ENCODE measurements around the gene AKR1B1. TPM values are rescaled to one million over a fixed set of nuclear protein-coding genes. Genes with fewer than 3 reads are reported as not detected.

AKR1B1 gene
- total and polyA plus RNA-seq, 2 of the 4 experiments (the other 2 are of a cell fraction), result 90.9 to 201 TPM

GRCh38 chr7:134463751-134464150 is 4.9 kb upstream of the AKR1B1 start:
- Histone ChIP-seq H2AK9ac (replicated peaks; ENCODE audit: low read depth, low read length, poor library complexity) (no peak overlapping the region), H3K18ac (ENCODE audit: low read depth, low read length) (no peak overlapping the region), H3K4me2 (ENCODE audit: low read depth, low read length) (no peak overlapping the region), H3K9me3 (ENCODE audit: control insufficient read depth, insufficient read depth, low read length) (peaks cover 8% of the 10 kb centered on the region), H2BK5ac (ENCODE audit: low read depth, low read length, poor library complexity, severe bottlenecking) (no peak overlapping the region), H3K4me3 (ENCODE audit: insufficient read depth, low read depth, low read length) (no peak overlapping the region), H3K4ac (ENCODE audit: low read depth, low read length) (no peak overlapping the region), H4K20me1 (ENCODE audit: insufficient read depth, low read length) (no peaks in the 10 kb centered on the region), H2BK15ac (ENCODE audit: low read depth, low read length) (no peak overlapping the region), H4K5ac (ENCODE audit: low read depth, low read length) (no peak overlapping the region), H4K8ac (ENCODE audit: low read depth in 2 of 2, low read length in 2 of 2) (no peak overlapping the region), H3K79me1 (ENCODE audit: low read depth in 1 of 2, low read length in 2 of 2) (peaks cover 0 to 5% of the 10 kb centered on the region in 2 experiments; a peak in 1 of 4 replicates), H3K4me1 (ENCODE audit: control insufficient read depth, insufficient read depth, low read length) (peaks cover 11% of the 10 kb centered on the region), H2AFZ (replicated peaks; ENCODE audit: low read length, poor library complexity) (peak overlapping the region; percentile 45), H2BK120ac (ENCODE audit: low read depth, low read length) (no peak overlapping the region), H3K36me3 (ENCODE audit: control insufficient read depth, insufficient read depth, low read length) (no peaks in the 10 kb centered on the region), H3K9me1 (ENCODE audit: insufficient read depth, low read length) (peaks cover 19% of the 10 kb centered on the region), H2BK20ac (ENCODE audit: low read depth, low read length) (peak overlapping the region; percentile 10; the same call in 1 of the 2 replicates), H3K27ac (ENCODE audit: insufficient read depth, low read length) (no peak overlapping the region), H3K27me3 (ENCODE audit: control insufficient read depth, insufficient read depth, low read length) (no peaks in the 10 kb centered on the region), H3K14ac (replicated peaks; ENCODE audit: low read depth, low read length) (no peak overlapping the region), H3K56ac (ENCODE audit: extremely low read depth, insufficient read depth, low read length) (no peak overlapping the region), H2AK5ac (ENCODE audit: low read depth, low read length) (peak overlapping the region; percentile 92; the same call in 1 of the 2 replicates), H3K23ac (ENCODE audit: low read depth, low read length) (no peak overlapping the region), H4K91ac (ENCODE audit: insufficient read depth, low read depth, low read length) (no peak overlapping the region), H3K9ac (ENCODE audit: low read depth, low read length) (no peak overlapping the region)
- DNase-seq, result no peak
- intact Hi-C loops (cut with micrococcal nuclease), result no loop called here
- POLR2A ChIA-PET (ENCODE audit: unreplicated experiment), result interaction anchor here (0.6 kb wide), 1 partner anchor 11 kb away, joined by 11 read pairs; no protein-coding TSS in a partner anchor
- WGBS, 2 experiments (ENCODE audit: extremely low coverage in 2 of 2, insufficient read length in 1 of 2), result no CpG with 5 or more reads among the region's 2 CpGs
- TF ChIP-seq CTCF (conservative IDR thresholded peaks at IDR 0.05; ENCODE audit: low read depth, low read length) (no peak), MAZ (IDR thresholded peaks at IDR 0.05; ENCODE audit: borderline replicate concordance, low read depth, low read length) (no peak), MAFK (IDR thresholded peaks at IDR 0.05; ENCODE audit: low read depth, low read length) (no peak), NFE2L2 (IDR thresholded peaks at IDR 0.05; ENCODE audit: low read depth, low read length) (no peak), RAD21 (IDR thresholded peaks at IDR 0.05; ENCODE audit: low read length) (no peak), MXI1 (IDR thresholded peaks at IDR 0.05; ENCODE audit: borderline replicate concordance, low read depth, low read length) (no peak), CHD1 (IDR thresholded peaks at IDR 0.05; ENCODE audit: low read depth, low read length) (no peak), ELK1 (IDR thresholded peaks at IDR 0.05; ENCODE audit: borderline replicate concordance, low read depth, low read length) (no peak), POLR2A (IDR thresholded peaks at IDR 0.05; ENCODE audit: low read depth, low read length) (no peak), USF2 (IDR thresholded peaks at IDR 0.05; ENCODE audit: low read depth, low read length) (no peak), RCOR1 (IDR thresholded peaks at IDR 0.05; ENCODE audit: insufficient replicate concordance, low read length) (no peak), SMC3 (IDR thresholded peaks at IDR 0.05; ENCODE audit: low read depth, low read length) (no peak), CEBPB (IDR thresholded peaks at IDR 0.05; ENCODE audit: low read depth, low read length) (no peak), RFX5 (IDR thresholded peaks at IDR 0.05; ENCODE audit: low read depth, low read length) (no peak), BHLHE40 (IDR thresholded peaks at IDR 0.05; ENCODE audit: low read depth, low read length) (no peak), FOS (IDR thresholded peaks at IDR 0.05; ENCODE audit: low read depth, low read length) (no peak)
- no peak for ATAC-seq (ENCODE audit: low read depth)
- CTCF ChIA-PET, result no interaction called here
- no TSS peak for BruUV-seq (replicated peaks)
- dilution Hi-C loops (cut with HindIII; ENCODE audit: low sequenced_read_pairs, unreplicated experiment), result no loop called here
- in situ Hi-C loops (cut with MboI; ENCODE audit: low sequenced_read_pairs), result no loop called here

Measured in IMR-90 (cell line).